ENCODE results near the gene PPIE.

Gene PPIE

GRCh38 chr1:39738622-39739366 lies at the start of gene PPIE:
Gene PPIE (plus strand): TSS chr1:39738882. CDS start chr1:39738901, 19 bp downstream.
- DNase-seq (ENCODE audit: low read depth, low spot score), result peak; percentile 44

GRCh38 chr1:39689214-39689613 lies 49.5 kb upstream of the PPIE start:
- DNase-seq (ENCODE audit: low read depth, low spot score), result no peak

- no peak for DNase-seq (ENCODE audit: low read depth, low spot score)
These were observed 49.0 kb upstream of the PPIE start for GRCh38 chr1:39689635-39690034.

- no peak for DNase-seq (ENCODE audit: low read depth, low spot score)
These were observed 48.5 kb upstream of the PPIE start for GRCh38 chr1:39690225-39690624.

- DNase-seq (ENCODE audit: low read depth, low spot score), result no peak
These were observed 47.8 kb upstream of the PPIE start for GRCh38 chr1:39690794-39691382.

GRCh38 chr1:39691383-39692151 lies 47.1 kb upstream of the PPIE start, which contains the start of gene HPCAL4:
Gene HPCAL4 (minus strand): TSS chr1:39691433. CDS start chr1:39684603, 6,830 bp downstream.
- peak; percentile 7 for DNase-seq (ENCODE audit: low read depth, low spot score)

GRCh38 chr1:39692152-39693074 lies 46.3 kb upstream of the PPIE start:
- DNase-seq (ENCODE audit: low read depth, low spot score), result no peak

GRCh38 chr1:39694026-39694425 lies 44.7 kb upstream of the PPIE start:
- no peak for DNase-seq (ENCODE audit: low read depth, low spot score)

GRCh38 chr1:39695016-39695415 lies 43.7 kb upstream of the PPIE start:
- DNase-seq (ENCODE audit: low read depth, low spot score), result no peak

- no peak for DNase-seq (ENCODE audit: low read depth, low spot score)
These were observed 42.2 kb upstream of the PPIE start for GRCh38 chr1:39696448-39696847.

GRCh38 chr1:39698568-39698967 lies 40.1 kb upstream of the PPIE start:
- DNase-seq (ENCODE audit: low read depth, low spot score), result no peak

GRCh38 chr1:39699419-39699818 lies 39.3 kb upstream of the PPIE start:
- DNase-seq (ENCODE audit: low read depth, low spot score), result no peak

GRCh38 chr1:39700348-39700747 lies 38.3 kb upstream of the PPIE start:
- DNase-seq (ENCODE audit: low read depth, low spot score), result no peak

- no peak for DNase-seq (ENCODE audit: low read depth, low spot score)
These were observed 37.6 kb upstream of the PPIE start for GRCh38 chr1:39701049-39701439.

GRCh38 chr1:39704757-39705156 lies 33.9 kb upstream of the PPIE start:
- no peak for DNase-seq (ENCODE audit: low read depth, low spot score)

- DNase-seq (ENCODE audit: low read depth, low spot score), result no peak
These were observed 31.2 kb upstream of the PPIE start for GRCh38 chr1:39707506-39707905.

GRCh38 chr1:39711104-39711965 lies 27.3 kb upstream of the PPIE start:
- DNase-seq (ENCODE audit: low read depth, low spot score), result no peak

- no peak for DNase-seq (ENCODE audit: low read depth, low spot score)
These were observed 26.7 kb upstream of the PPIE start for GRCh38 chr1:39711966-39712340.

- no peak for DNase-seq (ENCODE audit: low read depth, low spot score)
These were observed 25.1 kb upstream of the PPIE start for GRCh38 chr1:39713557-39713956.

- no peak for DNase-seq (ENCODE audit: low read depth, low spot score)
These were observed 20.9 kb upstream of the PPIE start for GRCh38 chr1:39717809-39718208.
